ENCODE results near the gene SLC9A9. TPM values are rescaled to one million over a fixed set of nuclear protein-coding genes. Genes with fewer than 3 reads are reported as not detected.
A peak's percentile ranks its signal among the peaks of the same experiment; 100 is the strongest.
"Not testable (repeated sequence)": the region's sequence is repeated elsewhere in the genome, so short reads cannot be mapped to it uniquely, and the experiment has no call there.

SLC9A9 gene
- total and polyA plus RNA-seq, 10 donors: 10.8 to 58.2 (median 44.7) TPM

GRCh38 chr3:143809121-143809621, 39.1 kb downstream of the SLC9A9 start:
- no peak overlapping the region for H3K27ac ChIP-seq
- intact Hi-C loops (cut with DNase I; ENCODE audit: low total_unique reads): no loop called here
- H3K27me3 ChIP-seq (replicated peaks in 1 of 7): no peaks in the 10 kb centered on the region
- H3K36me3 ChIP-seq: peaks cover 0 to 6% (median 0%) of the 10 kb centered on the region in 6 donors
- peaks cover 8 to 72% (median 34%) of the 10 kb centered on the region in 6 donors for H3K4me1 ChIP-seq
- DNase-seq: no peak
- no peaks in the 10 kb centered on the region for H3K9me3 ChIP-seq
- 67 to 76% (median 74%) methylated on average over 3 of the region's 3 CpGs for WGBS, 5 donors
- no peak for TF ChIP-seq POLR2A (IDR thresholded peaks at IDR 0.05)
- no peak overlapping the region for H3K4me3 ChIP-seq

GRCh38 chr3:143808030-143808429, 40.2 kb downstream of the SLC9A9 start:
- no peak for DNase-seq
- no peaks in the 10 kb centered on the region for H3K27me3 ChIP-seq (replicated peaks in 1 of 7)
- intact Hi-C loops (cut with DNase I; ENCODE audit: low total_unique reads): no loop called here
- H3K36me3 ChIP-seq: peaks cover 0 to 6% (median 0%) of the 10 kb centered on the region in 6 donors
- H3K4me3 ChIP-seq: no peak overlapping the region
- TF ChIP-seq CTCF (IDR thresholded peaks at IDR 0.05 in 8 of 11, conservative IDR thresholded peaks at IDR 0.05 in 3 of 11) (no peak), POLR2AphosphoS5 (IDR thresholded peaks at IDR 0.05) (no peak), POLR2A (IDR thresholded peaks at IDR 0.05) (no peak)
- no peak overlapping the region for H3K27ac ChIP-seq
- no peaks in the 10 kb centered on the region for H3K9me3 ChIP-seq
- H3K4me1 ChIP-seq: peaks cover 8 to 65% (median 29%) of the 10 kb centered on the region in 6 donors
- 48 to 77% (median 65%) methylated on average over 2 of the region's 2 CpGs for WGBS, 5 donors

GRCh38 chr3:143806038-143806437, 42.2 kb downstream of the SLC9A9 start:
- intact Hi-C loops (cut with DNase I; ENCODE audit: low total_unique reads): no loop called here
- Histone ChIP-seq H3K27me3 (replicated peaks in 1 of 7) (no peaks in the 10 kb centered on the region), H3K27ac (peak overlapping the region in 2 of 8 donors; percentile 10 to 45), H3K9me3 (no peaks in the 10 kb centered on the region), H3K36me3 (peaks cover 0 to 6% (median 0%) of the 10 kb centered on the region in 6 donors), H3K4me1 (peaks cover 5 to 45% (median 20%) of the 10 kb centered on the region in 6 donors), H3K4me3 (no peak overlapping the region)
- DNase-seq: no peak
- TF ChIP-seq POLR2AphosphoS5 (IDR thresholded peaks at IDR 0.05): no peak
- no peak for TF ChIP-seq CTCF (IDR thresholded peaks at IDR 0.05 in 8 of 11, conservative IDR thresholded peaks at IDR 0.05 in 3 of 11)
- TF ChIP-seq POLR2A (IDR thresholded peaks at IDR 0.05): no peak
- WGBS, 5 donors: 48 to 69% (median 66%) methylated on average over 4 of the region's 4 CpGs

GRCh38 chr3:143805476-143805875, 42.8 kb downstream of the SLC9A9 start:
- DNase-seq: not testable (repeated sequence)

GRCh38 chr3:143801046-143801445, 47.2 kb downstream of the SLC9A9 start:
- 76 to 96% (median 92%) methylated on average over 5 of the region's 5 CpGs for WGBS, 5 donors
- intact Hi-C loops (cut with DNase I; ENCODE audit: low total_unique reads); H3K4me3 ChIP-seq; H3K36me3 ChIP-seq; H3K9me3 ChIP-seq; H3K4me1 ChIP-seq; H3K27ac ChIP-seq; DNase-seq; H3K27me3 ChIP-seq (replicated peaks in 1 of 7): not testable (repeated sequence)

More at GRCh38 chr3:143805476-143805875, 42.8 kb downstream of the SLC9A9 start:
- H3K9me3 ChIP-seq; H3K4me3 ChIP-seq; intact Hi-C loops (cut with DNase I; ENCODE audit: low total_unique reads); H3K27ac ChIP-seq; H3K27me3 ChIP-seq (replicated peaks in 1 of 7); H3K36me3 ChIP-seq: not testable (repeated sequence)
- peaks cover 0 to 39% (median 14%) of the 10 kb centered on the region in 6 donors for H3K4me1 ChIP-seq
- 90 to 96% (median 94%) methylated on average over 7 of the region's 7 CpGs for WGBS, 5 donors

GRCh38 chr3:143798151-143798550, 50.1 kb downstream of the SLC9A9 start:
- H3K9me3 ChIP-seq; H3K27me3 ChIP-seq (replicated peaks in 1 of 7); intact Hi-C loops (cut with DNase I; ENCODE audit: low total_unique reads); H3K4me1 ChIP-seq; H3K4me3 ChIP-seq; H3K27ac ChIP-seq; DNase-seq: not testable (repeated sequence)
- H3K36me3 ChIP-seq: peaks cover 0 to 16% (median 4%) of the 10 kb centered on the region in 6 donors
- 92 to 99% (median 96%) methylated on average over 7 of the region's 7 CpGs for WGBS, 5 donors
